ENCODE data around the gene CLCA2. TPM values are rescaled to one million over a fixed set of nuclear protein-coding genes. Genes with fewer than 3 reads are reported as not detected.
"Not testable (repeated sequence)": the region's sequence is repeated elsewhere in the genome, so short reads cannot be mapped to it uniquely, and the experiment has no call there.

CLCA2 gene
- total and polyA plus RNA-seq, 10 donors = 0.02 to 0.06 TPM; not detected in 8

GRCh38 chr1:86500714-86501113 lies 76.7 kb downstream of the CLCA2 start:
- DNase-seq = no peak
- no peaks in the 10 kb centered on the region for H3K36me3 ChIP-seq
- H3K27ac ChIP-seq = no peak overlapping the region
- no peaks in the 10 kb centered on the region for H3K9me3 ChIP-seq
- intact Hi-C loops (cut with DNase I; ENCODE audit: low total_unique reads) = loop anchor here (10.0 kb wide), 2 partner anchors 126 to 184 kb away; no protein-coding TSS in a partner anchor
- H3K27me3 ChIP-seq (replicated peaks in 1 of 7) = peaks cover 0 to 4% (median 0%) of the 10 kb centered on the region in 7 donors
- WGBS, 5 donors = 84 to 95% (median 91%) methylated on average over 2 of the region's 2 CpGs
- TF ChIP-seq POLR2A (IDR thresholded peaks at IDR 0.05) (no peak), POLR2AphosphoS5 (IDR thresholded peaks at IDR 0.05) (no peak), CTCF (IDR thresholded peaks at IDR 0.05 in 8 of 11, conservative IDR thresholded peaks at IDR 0.05 in 3 of 11) (no peak)
- H3K4me1 ChIP-seq = peaks cover 0 to 32% (median 12%) of the 10 kb centered on the region in 6 donors
- H3K4me3 ChIP-seq = no peak overlapping the region

- peaks cover 0 to 32% (median 12%) of the 10 kb centered on the region in 6 donors for H3K4me1 ChIP-seq
- peak overlapping the region in 5 of 8 donors; percentile 22 to 66 (median 38) for H3K4me3 ChIP-seq
- TF ChIP-seq CTCF (IDR thresholded peaks at IDR 0.05 in 8 of 11, conservative IDR thresholded peaks at IDR 0.05 in 3 of 11) = peak in 9 of 11 experiments; percentile 42 to 60 (median 56)
- intact Hi-C loops (cut with DNase I; ENCODE audit: low total_unique reads) = loop anchor here (10.0 kb wide), 2 partner anchors 127 to 183 kb away; no protein-coding TSS in a partner anchor
- not testable (repeated sequence) for H3K27me3 ChIP-seq (replicated peaks in 1 of 7); H3K36me3 ChIP-seq; H3K9me3 ChIP-seq
- H3K27ac ChIP-seq = peak overlapping the region in 6 of 8 donors; percentile 4 to 71 (median 69)
- 21 to 54% (median 31%) methylated on average over 16 of the region's 16 CpGs for WGBS, 5 donors
- DNase-seq = peak; percentile 78
These were observed 78.2 kb downstream of the CLCA2 start for GRCh38 chr1:86502125-86502646.

GRCh38 chr1:86502721-86503405 lies 78.9 kb downstream of the CLCA2 start:
- H3K27me3 ChIP-seq (replicated peaks in 1 of 7) = peaks cover 0 to 4% (median 0%) of the 10 kb centered on the region in 7 donors
- DNase-seq = no peak
- peak overlapping the region in 7 of 8 donors; percentile 4 to 66 (median 28) for H3K4me3 ChIP-seq
- H3K27ac ChIP-seq = peak overlapping the region; percentile 4 to 71 (median 63)
- TF ChIP-seq POLR2AphosphoS5 (IDR thresholded peaks at IDR 0.05) = peak in 1 of 3 donors; percentile 46
- TF ChIP-seq CTCF (IDR thresholded peaks at IDR 0.05 in 8 of 11, conservative IDR thresholded peaks at IDR 0.05 in 3 of 11) = no peak
- no peaks in the 10 kb centered on the region for H3K9me3 ChIP-seq
- WGBS, 5 donors = 36 to 72% (median 51%) methylated on average over 18 of the region's 18 CpGs
- peaks cover 0 to 32% (median 12%) of the 10 kb centered on the region in 6 donors for H3K4me1 ChIP-seq
- intact Hi-C loops (cut with DNase I; ENCODE audit: low total_unique reads) = loop anchor here (10.0 kb wide), 2 partner anchors 128 to 182 kb away; no protein-coding TSS in a partner anchor
- H3K36me3 ChIP-seq = no peaks in the 10 kb centered on the region
